Brain microvascular endothelial cell (primary cell): ENCODE results near the gene ARHGEF16.

Experiments used
- DNase-seq: peaks from one replicate; pipeline ENCODE4 v3.0.0-alpha.2; 2020
- H3K27ac ChIP-seq: fragments of 250-450 bp; sonication (Bioruptor Pico); 2 replicates; pipeline ENCODE4 v1.5.1; 2020; ENCODE audit warnings: mild to moderate bottlenecking, moderate library complexity
- H3K27me3 ChIP-seq: fragments of 250-450 bp; sonication (Bioruptor Pico); replicated peaks from 2 replicates; pipeline ENCODE4 v1.5.1; 2020; ENCODE audit warnings: mild to moderate bottlenecking
- H3K36me3 ChIP-seq: fragments of 250-450 bp; sonication (Bioruptor Pico); replicated peaks from 2 replicates; pipeline ENCODE4 v1.5.1; 2020; ENCODE audit warnings: mild to moderate bottlenecking
- H3K4me3 ChIP-seq: 2 replicates; pipeline ENCODE4 v1.5.1; 2011; ENCODE audit warnings: low read depth, mild to moderate bottlenecking, control low read depth, low read length, moderate library complexity
- in situ Hi-C: cut with HindIII; loops from 2 replicates; pipeline ENCODE4 v1.10.0; 2017; ENCODE audit warnings: low sequenced_read_pairs, low pct_ligation_motif_present
- TF ChIP-seq, protein P1 (sequence below): IDR thresholded peaks from 2 replicates; pipeline ENCODE4 v1.5.1; 2011; ENCODE audit warnings: low read depth, mild to moderate bottlenecking, moderate library complexity, low read length, control low read depth, inconsistent platforms; ENCODE audit errors: missing control alignments

Gene ARHGEF16

DNA sequence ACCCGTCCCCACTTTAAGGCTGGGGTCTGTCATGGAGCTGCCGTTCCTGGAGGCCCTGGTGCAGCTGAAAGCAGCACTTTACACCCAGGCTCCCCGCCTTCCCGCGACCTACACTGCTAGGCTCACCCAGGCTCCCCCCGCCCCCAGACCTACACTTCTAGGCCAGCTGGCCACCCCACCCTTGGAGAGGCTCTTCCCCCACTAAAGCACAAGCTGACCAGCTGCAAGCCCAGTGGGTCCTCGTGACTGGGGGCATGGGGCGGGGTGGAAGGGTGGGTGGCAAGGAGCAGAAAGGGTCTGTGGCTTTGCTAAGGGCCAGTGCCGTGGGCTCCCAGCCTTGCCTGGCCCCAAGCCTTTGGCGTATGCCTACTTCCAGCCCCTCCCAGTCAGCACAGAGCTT, 9.7 kb upstream of the ARHGEF16 start:
- DNase-seq: no peak
- in situ Hi-C loops: no loop called here

DNA sequence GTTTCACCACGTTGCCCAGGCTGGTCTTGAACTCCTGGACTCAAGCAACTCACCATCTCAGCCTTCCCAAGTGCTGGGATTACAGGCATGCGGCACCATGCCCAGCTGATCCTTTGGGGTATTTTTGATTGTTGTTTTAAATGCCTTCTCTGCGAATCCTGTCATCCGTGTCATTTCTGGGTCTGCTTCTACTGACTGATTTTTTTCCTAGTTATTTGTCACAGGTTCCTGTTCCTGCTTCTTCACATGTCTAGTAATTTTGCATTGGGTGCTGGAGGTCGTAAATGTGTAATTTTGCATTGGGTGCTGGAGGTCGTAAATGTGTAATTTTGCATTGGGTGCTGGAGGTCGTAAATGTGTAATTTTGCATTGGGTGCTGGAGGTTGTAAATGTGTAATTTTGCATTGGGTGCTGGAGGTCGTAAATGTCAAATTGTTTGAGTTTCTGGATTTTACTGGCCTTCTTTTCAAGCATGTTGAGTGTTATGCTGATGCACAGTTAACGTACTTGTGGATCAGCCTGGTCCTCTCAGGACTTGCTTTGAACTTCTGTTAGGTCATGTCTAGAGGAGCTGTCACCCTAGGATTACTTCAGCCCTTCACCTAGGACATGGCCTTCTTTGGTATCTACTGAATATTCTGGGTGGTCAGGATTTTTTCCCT, 4.1 kb upstream of the ARHGEF16 start:
- TF ChIP-seq, protein P1, sequence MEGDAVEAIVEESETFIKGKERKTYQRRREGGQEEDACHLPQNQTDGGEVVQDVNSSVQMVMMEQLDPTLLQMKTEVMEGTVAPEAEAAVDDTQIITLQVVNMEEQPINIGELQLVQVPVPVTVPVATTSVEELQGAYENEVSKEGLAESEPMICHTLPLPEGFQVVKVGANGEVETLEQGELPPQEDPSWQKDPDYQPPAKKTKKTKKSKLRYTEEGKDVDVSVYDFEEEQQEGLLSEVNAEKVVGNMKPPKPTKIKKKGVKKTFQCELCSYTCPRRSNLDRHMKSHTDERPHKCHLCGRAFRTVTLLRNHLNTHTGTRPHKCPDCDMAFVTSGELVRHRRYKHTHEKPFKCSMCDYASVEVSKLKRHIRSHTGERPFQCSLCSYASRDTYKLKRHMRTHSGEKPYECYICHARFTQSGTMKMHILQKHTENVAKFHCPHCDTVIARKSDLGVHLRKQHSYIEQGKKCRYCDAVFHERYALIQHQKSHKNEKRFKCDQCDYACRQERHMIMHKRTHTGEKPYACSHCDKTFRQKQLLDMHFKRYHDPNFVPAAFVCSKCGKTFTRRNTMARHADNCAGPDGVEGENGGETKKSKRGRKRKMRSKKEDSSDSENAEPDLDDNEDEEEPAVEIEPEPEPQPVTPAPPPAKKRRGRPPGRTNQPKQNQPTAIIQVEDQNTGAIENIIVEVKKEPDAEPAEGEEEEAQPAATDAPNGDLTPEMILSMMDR: no peak
- H3K36me3 ChIP-seq: no peaks in the 10 kb centered on the region
- in situ Hi-C loops: no loop called here
- H3K27ac ChIP-seq: no peak overlapping the region
- no peak overlapping the region for H3K4me3 ChIP-seq
- peaks cover 2% of the 10 kb centered on the region for H3K27me3 ChIP-seq
- DNase-seq: no peak

More for the DNA sequence above, 9.7 kb upstream of the ARHGEF16 start:
- Histone ChIP-seq H3K27me3 (peaks cover 17% of the 10 kb centered on the region), H3K36me3 (no peaks in the 10 kb centered on the region), H3K27ac (no peak overlapping the region), H3K4me3 (no peak overlapping the region)
- TF ChIP-seq, protein P1: no peak

DNA sequence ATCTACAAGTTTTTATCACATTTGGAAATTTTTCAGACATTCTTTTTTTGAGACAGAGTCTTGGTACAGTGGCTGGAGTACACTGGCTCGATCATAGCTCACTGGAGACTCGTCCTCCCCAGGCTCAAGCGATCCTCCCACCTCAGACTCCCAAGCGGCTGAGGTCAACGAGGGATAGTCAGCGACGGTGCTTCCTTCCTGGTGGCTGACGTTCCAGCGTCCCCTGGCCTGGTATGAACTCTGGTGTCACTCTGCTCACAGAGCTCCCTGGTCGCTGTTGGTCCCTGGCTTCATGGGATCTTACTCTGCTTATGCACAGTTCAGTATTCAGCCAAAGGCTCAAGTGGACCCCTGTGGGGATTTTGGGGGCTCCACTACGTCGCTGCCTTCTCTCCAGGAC, 3.5 kb upstream of the ARHGEF16 start:
- TF ChIP-seq, protein P1: no peak
- peaks cover 2% of the 10 kb centered on the region for H3K27me3 ChIP-seq
- H3K4me3 ChIP-seq: no peak overlapping the region
- H3K27ac ChIP-seq: no peak overlapping the region
- in situ Hi-C loops: no loop called here
- DNase-seq: no peak
- H3K36me3 ChIP-seq: no peaks in the 10 kb centered on the region

DNA sequence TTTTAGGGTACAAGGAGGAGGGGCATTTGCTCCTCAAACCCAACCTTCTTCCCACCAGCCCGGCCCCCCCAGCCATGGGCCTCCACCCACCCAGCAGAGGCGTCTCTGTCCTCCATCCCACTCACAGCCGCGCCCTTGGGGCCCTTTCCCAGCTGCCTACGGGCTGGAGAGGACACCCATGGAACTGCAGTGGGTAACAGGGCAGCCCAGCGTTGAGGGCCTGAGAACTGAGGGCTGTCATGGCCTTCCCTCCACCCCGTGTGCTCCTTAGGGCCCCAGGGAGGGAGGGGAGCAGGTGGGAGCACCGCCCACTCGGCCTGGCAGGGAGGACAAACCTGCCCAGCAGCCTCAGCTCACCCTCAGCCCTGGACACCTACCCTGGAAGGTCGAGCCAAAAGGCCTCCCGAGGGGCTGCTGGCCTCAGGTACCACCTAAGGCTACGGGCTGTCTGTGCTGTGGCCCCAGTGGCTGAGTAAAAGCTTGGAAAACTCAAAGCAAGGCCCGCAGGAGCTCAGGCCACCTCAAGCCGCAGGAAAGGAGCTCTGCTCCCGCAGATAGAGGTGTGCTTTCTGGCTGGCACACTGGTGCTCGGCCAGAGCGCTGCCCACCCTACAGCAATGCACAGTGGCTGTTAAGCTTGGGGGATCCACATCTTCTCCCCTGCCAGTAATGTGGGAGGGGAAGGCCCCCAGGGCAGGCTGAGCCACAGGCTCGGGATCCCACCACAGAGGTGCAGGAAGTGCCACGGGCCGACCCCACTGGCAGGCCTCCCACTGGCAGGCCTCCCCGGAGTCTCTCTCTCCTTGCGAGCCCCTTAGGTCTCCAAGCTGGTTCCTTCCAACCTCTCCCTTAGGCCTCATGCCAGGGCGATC, 2.2 kb upstream of the ARHGEF16 start:
- no peak for DNase-seq
- H3K36me3 ChIP-seq: no peaks in the 10 kb centered on the region
- no peak overlapping the region for H3K27ac ChIP-seq
- peaks cover 2% of the 10 kb centered on the region for H3K27me3 ChIP-seq
- H3K4me3 ChIP-seq: no peak overlapping the region
- TF ChIP-seq, protein P1: no peak
- in situ Hi-C loops: no loop called here

DNA sequence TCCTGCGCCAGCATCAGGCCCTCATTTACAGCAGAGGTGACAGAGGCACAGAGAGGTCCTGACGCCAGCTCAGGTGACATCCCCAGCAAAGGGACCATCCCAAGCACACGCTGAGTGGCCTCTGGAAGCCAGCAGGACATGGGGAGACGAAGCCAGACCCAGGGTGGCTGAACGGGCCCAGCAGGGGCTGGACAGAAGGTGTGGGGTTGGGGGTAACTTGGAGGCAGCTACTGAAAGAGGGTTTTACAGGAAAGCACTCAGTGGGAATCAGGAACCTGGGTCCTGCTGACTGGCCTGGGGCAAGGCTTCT, 1.6 kb upstream of the ARHGEF16 start:
- TF ChIP-seq, protein P1: no peak
- peaks cover 2% of the 10 kb centered on the region for H3K27me3 ChIP-seq
- no peaks in the 10 kb centered on the region for H3K36me3 ChIP-seq
- no peak overlapping the region for H3K27ac ChIP-seq
- in situ Hi-C loops: no loop called here
- no peak for DNase-seq
- H3K4me3 ChIP-seq: no peak overlapping the region
